ENCODE data around the gene GIN1. TPM values are rescaled to one million over a fixed set of nuclear protein-coding genes. Genes with fewer than 3 reads are reported as not detected.

GIN1 gene
- total and polyA plus RNA-seq, 2 of the 4 experiments (the other 2 are of a cell fraction) = 2.9 to 3.1 TPM

Other genes starting within 250 kb of the GIN1 start
- gene PPIP5K2, start 163 bp upstream of the GIN1 start, total RNA-seq (2012; rRNA removed) = 67.6 and 96.4 TPM in 2 replicates
- gene PPIP5K2, start 163 bp upstream of the GIN1 start, polyA plus RNA-seq (2012; rRNA removed) = 25.9 and 32.4 TPM in 2 replicates
- gene MACIR, start 138.6 kb upstream of the GIN1 start, total RNA-seq (2012; rRNA removed) = 21.3 and 22.2 TPM in 2 replicates
- gene MACIR, start 138.6 kb upstream of the GIN1 start, polyA plus RNA-seq (2012; rRNA removed) = 10.4 and 11.1 TPM in 2 replicates

Data from IMR-90 (cell line).